IPS-15b (cell line): ENCODE data around the gene CTPS2.
A peak's percentile ranks its signal among the peaks of the same experiment; 100 is the strongest.
"Not testable (repeated sequence)": the region's sequence is repeated elsewhere in the genome, so short reads cannot be mapped to it uniquely, and the experiment has no call there.

Source experiments
- H3K27me3 ChIP-seq: one replicate; pipeline ENCODE4 v1.6.1; 2013; ENCODE audit warnings: low read length; ENCODE audit not compliant: control insufficient read depth, insufficient read depth
- H3K36me3 ChIP-seq: one replicate; pipeline ENCODE4 v1.6.1; 2013; ENCODE audit warnings: low read length; ENCODE audit not compliant: control insufficient read depth, insufficient read depth
- H3K4me1 ChIP-seq: one replicate; pipeline ENCODE4 v1.6.1; 2013; ENCODE audit warnings: mild to moderate bottlenecking, low read length; ENCODE audit not compliant: control insufficient read depth, insufficient read depth
- H3K4me3 ChIP-seq: one replicate; pipeline ENCODE4 v1.5.1; 2013; ENCODE audit warnings: low read depth, low read length
- H3K9ac ChIP-seq: one replicate; pipeline ENCODE4 v1.6.1; 2013; ENCODE audit warnings: low read depth, mild to moderate bottlenecking, low read length
- H3K9me3 ChIP-seq: one replicate; pipeline ENCODE4 v1.6.1; 2013; ENCODE audit warnings: mild to moderate bottlenecking, low read length; ENCODE audit not compliant: control insufficient read depth, insufficient read depth

The CTPS2 gene, protein sequence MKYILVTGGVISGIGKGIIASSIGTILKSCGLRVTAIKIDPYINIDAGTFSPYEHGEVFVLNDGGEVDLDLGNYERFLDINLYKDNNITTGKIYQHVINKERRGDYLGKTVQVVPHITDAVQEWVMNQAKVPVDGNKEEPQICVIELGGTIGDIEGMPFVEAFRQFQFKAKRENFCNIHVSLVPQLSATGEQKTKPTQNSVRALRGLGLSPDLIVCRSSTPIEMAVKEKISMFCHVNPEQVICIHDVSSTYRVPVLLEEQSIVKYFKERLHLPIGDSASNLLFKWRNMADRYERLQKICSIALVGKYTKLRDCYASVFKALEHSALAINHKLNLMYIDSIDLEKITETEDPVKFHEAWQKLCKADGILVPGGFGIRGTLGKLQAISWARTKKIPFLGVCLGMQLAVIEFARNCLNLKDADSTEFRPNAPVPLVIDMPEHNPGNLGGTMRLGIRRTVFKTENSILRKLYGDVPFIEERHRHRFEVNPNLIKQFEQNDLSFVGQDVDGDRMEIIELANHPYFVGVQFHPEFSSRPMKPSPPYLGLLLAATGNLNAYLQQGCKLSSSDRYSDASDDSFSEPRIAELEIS

GRCh38 chrX:16712548-16713155, at the start of gene CTPS2:
CTPS2 (minus strand) TSS chrX:16712669; CDS start chrX:16702902, 9,767 bp downstream.
- H3K9me3 ChIP-seq: no peaks in the 10 kb centered on the region
- peaks cover 5% of the 10 kb centered on the region for H3K36me3 ChIP-seq
- peak within 1 kb of the TSS; percentile 90 for H3K9ac ChIP-seq
- H3K27me3 ChIP-seq: no peaks in the 10 kb centered on the region
- peak within 1 kb of the TSS; percentile 77 for H3K4me3 ChIP-seq
- H3K4me1 ChIP-seq: no peaks in the 10 kb centered on the region

DNA sequence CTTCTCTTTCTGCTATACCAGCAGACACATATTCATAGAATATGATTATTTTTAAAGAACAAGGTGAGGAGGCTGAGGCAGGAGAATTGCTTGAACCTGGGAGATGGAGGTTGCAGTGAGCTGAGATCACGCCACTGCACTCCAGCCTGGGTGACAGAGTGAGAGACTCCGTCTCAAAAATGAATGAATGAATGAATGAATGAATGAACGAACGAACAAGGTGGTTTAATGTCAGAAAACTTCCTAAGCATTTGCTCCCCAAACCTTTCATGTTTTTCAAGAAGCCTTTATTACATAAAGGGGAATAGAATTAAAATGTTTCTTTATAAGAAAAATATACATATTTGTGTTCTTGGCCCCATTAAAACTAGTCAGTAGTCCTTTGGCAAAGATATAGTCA, 49.0 kb upstream of the CTPS2 start:
- peaks cover 11% of the 10 kb centered on the region for H3K36me3 ChIP-seq
- H3K9ac ChIP-seq, H3K27me3 ChIP-seq, H3K4me3 ChIP-seq, H3K9me3 ChIP-seq, H3K4me1 ChIP-seq: not testable (repeated sequence)

- H3K4me1 ChIP-seq: no peaks in the 10 kb centered on the region
- peaks cover 31% of the 10 kb centered on the region for H3K36me3 ChIP-seq
- H3K27me3 ChIP-seq: no peaks in the 10 kb centered on the region
- no peaks in the 10 kb centered on the region for H3K9me3 ChIP-seq
- H3K4me3 ChIP-seq: no peak overlapping the region
- no peak overlapping the region for H3K9ac ChIP-seq
Observed at GRCh38 chrX:16756724-16757123, 44.3 kb upstream of the CTPS2 start.

- no peaks in the 10 kb centered on the region for H3K4me1 ChIP-seq
- no peaks in the 10 kb centered on the region for H3K27me3 ChIP-seq
- H3K4me3 ChIP-seq: no peak overlapping the region
- H3K9ac ChIP-seq: no peak overlapping the region
- H3K36me3 ChIP-seq: peaks cover 40% of the 10 kb centered on the region
- H3K9me3 ChIP-seq: no peaks in the 10 kb centered on the region
Observed at GRCh38 chrX:16754019-16754418, 41.5 kb upstream of the CTPS2 start.

DNA sequence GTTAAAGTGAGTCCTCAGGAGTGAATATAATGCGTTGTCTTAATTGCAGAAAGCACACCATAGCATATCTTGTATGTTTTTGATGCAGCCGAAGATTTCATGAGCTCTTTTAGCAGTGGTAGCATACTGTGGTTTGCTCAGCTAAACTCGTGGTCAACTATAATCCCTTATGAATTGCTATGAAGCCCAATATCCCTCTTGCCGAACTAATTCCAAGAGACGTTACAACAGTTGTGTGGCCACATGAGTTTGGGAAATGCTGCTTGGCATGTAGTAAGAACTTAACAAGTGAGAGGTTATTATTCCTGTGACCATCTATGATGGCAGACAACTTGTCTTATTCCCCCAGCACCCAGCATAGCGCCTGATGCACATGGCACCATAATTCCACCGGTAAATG, 37.7 kb upstream of the CTPS2 start:
- Histone ChIP-seq H3K27me3 (no peaks in the 10 kb centered on the region), H3K9me3 (no peaks in the 10 kb centered on the region), H3K36me3 (peaks cover 44% of the 10 kb centered on the region), H3K4me3 (no peak overlapping the region), H3K4me1 (no peaks in the 10 kb centered on the region), H3K9ac (no peak overlapping the region)

- Histone ChIP-seq H3K36me3 (peaks cover 48% of the 10 kb centered on the region), H3K27me3 (no peaks in the 10 kb centered on the region)
Observed at GRCh38 chrX:16748425-16748824, 36.0 kb upstream of the CTPS2 start.

GRCh38 chrX:16745659-16746058, 33.2 kb upstream of the CTPS2 start:
- Histone ChIP-seq H3K36me3 (peaks cover 51% of the 10 kb centered on the region), H3K27me3 (no peaks in the 10 kb centered on the region), H3K4me1 (no peaks in the 10 kb centered on the region), H3K9me3 (no peaks in the 10 kb centered on the region), H3K9ac (no peak overlapping the region), H3K4me3 (no peak overlapping the region)

More at GRCh38 chrX:16748425-16748824, 36.0 kb upstream of the CTPS2 start:
- H3K4me1 ChIP-seq: no peaks in the 10 kb centered on the region
- no peak overlapping the region for H3K9ac ChIP-seq
- no peaks in the 10 kb centered on the region for H3K9me3 ChIP-seq
- no peak overlapping the region for H3K4me3 ChIP-seq

GRCh38 chrX:16745102-16745501, 32.6 kb upstream of the CTPS2 start:
- Histone ChIP-seq H3K9ac (no peak overlapping the region), H3K27me3 (no peaks in the 10 kb centered on the region), H3K36me3 (peaks cover 48% of the 10 kb centered on the region), H3K9me3 (no peaks in the 10 kb centered on the region), H3K4me3 (no peak overlapping the region), H3K4me1 (no peaks in the 10 kb centered on the region)

DNA sequence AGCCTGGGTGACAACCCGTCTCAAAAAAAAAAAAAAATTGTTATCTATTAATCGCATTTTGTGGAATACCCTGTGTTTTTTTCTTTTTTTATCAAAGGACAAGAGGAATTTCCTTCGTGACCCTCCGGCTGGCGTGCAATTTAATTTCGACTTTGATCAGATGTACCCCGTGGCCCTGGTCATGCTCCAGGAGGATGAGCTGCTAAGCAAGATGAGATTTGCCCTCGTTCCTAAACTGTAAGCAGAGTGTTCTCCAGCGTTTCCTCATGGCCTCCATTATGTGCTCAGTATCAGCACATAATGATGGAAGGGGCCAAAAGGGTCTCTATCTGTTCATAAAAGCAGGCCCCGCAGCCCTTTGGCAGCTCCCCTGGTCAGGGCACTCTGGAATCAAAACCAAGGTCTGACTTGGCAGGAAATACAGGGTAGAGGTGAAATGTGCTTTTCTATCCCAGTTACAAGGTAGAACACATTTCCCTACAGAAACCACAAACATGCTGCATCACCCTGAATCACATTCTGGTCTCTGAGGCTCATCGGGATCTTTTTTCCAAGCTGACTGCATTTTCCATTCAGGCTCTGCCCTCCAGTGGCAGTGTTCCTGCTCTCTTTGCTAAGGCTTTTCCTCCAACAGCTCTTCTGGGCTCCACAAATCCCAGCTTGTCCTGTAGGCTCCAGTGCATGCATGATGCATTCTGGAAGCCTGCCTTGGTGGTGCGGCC, 31.3 kb upstream of the CTPS2 start:
- Histone ChIP-seq H3K27me3 (no peaks in the 10 kb centered on the region), H3K4me3 (no peak overlapping the region), H3K36me3 (peaks cover 43% of the 10 kb centered on the region), H3K9me3 (no peaks in the 10 kb centered on the region), H3K9ac (no peak overlapping the region), H3K4me1 (no peaks in the 10 kb centered on the region)

DNA sequence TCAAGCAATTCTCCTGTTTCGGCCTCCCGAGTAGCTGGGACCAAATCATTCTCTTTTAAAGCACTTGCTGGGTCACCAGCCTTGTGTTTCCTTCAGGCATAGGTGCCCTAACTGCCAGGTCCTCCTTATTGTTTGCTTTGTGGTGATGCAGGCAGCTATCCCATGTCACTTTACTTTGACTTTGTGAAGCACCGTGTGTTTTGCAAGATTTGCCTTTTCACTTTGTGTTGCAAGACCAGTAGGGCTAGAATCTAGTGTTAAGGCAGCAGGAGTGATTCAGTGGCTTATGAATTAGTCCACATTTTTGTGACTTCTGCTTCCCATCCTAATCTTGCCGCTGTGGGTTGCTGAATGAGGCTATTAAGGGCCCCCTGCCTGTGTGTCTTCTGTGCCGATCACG, 27.1 kb upstream of the CTPS2 start:
- peaks cover 45% of the 10 kb centered on the region for H3K36me3 ChIP-seq
- H3K27me3 ChIP-seq: no peaks in the 10 kb centered on the region
- no peak overlapping the region for H3K4me3 ChIP-seq
- H3K4me1 ChIP-seq: no peaks in the 10 kb centered on the region
- H3K9me3 ChIP-seq: no peaks in the 10 kb centered on the region
- no peak overlapping the region for H3K9ac ChIP-seq

GRCh38 chrX:16737024-16737423, 24.6 kb upstream of the CTPS2 start:
- H3K9me3 ChIP-seq: no peaks in the 10 kb centered on the region
- no peaks in the 10 kb centered on the region for H3K4me1 ChIP-seq
- peaks cover 33% of the 10 kb centered on the region for H3K36me3 ChIP-seq
- H3K27me3 ChIP-seq: no peaks in the 10 kb centered on the region
- no peak overlapping the region for H3K9ac ChIP-seq
- H3K4me3 ChIP-seq: no peak overlapping the region
